Left lung (tissue), 10 donors: ENCODE measurements around the gene LENG9. TPM values are rescaled to one million over a fixed set of nuclear protein-coding genes. Genes with fewer than 3 reads are reported as not detected.

Source experiments
- ATAC-seq: fragments of 200-7000 bp; cut with Tn5 transposase; one replicate; pipeline ENCODE4 v1.9.1; 2020; ENCODE audit warnings: moderate library complexity
- DNase-seq, 4 donors: peaks; one replicate each; pipeline ENCODE4 v3.0.0-alpha.2; 2013 to 2020
- H3K27ac ChIP-seq, 2 donors: fragments of 200-600 bp; sonication (generic) in 1 of 2; one replicate each; pipeline versions ENCODE4 v1.5.0 to v1.8.0; 2020 to 2021
- H3K27me3 ChIP-seq, 2 donors: fragments of 200-600 bp; sonication (generic) in 1 of 2; one replicate each; pipeline versions ENCODE4 v1.5.0 to v1.8.0; 2020 to 2021
- H3K36me3 ChIP-seq, 2 donors: fragments of 200-600 bp; sonication (generic) in 1 of 2; one replicate each; pipeline versions ENCODE4 v1.5.0 to v1.8.0; 2020 to 2021
- H3K4me1 ChIP-seq, 2 donors: fragments of 200-600 bp; one replicate each; pipeline ENCODE4 v1.8.0; 2021
- H3K4me3 ChIP-seq, 2 donors: fragments of 200-600 bp; sonication (generic) in 1 of 2; one replicate each; pipeline versions ENCODE4 v1.5.0 to v1.8.0; 2020 to 2021; ENCODE audit warnings: mild to moderate bottlenecking in 1 of 2
- H3K9me3 ChIP-seq, 2 donors: fragments of 200-600 bp; sonication (generic) in 1 of 2; one replicate each; pipeline versions ENCODE4 v1.5.0 to v1.8.0; 2020 to 2021
- intact Hi-C, 2 donors: fragments of 100-400 bp; cut with DNase I; formaldehyde crosslinking; loops; one replicate each; pipeline versions ENCODE4 v1.11.2 to v1.14.2; 2022
- polyA plus RNA-seq, 6 donors: library from polyadenylated mRNA; unstranded; fragments of 120-200 nt; gene quantifications; one replicate each; pipeline ENCODE4 v1.2.1, GENCODE V29; 2013; ENCODE audit not compliant: insufficient read length in 6 of 6
- total RNA-seq, 2 donors: library from RNA; stranded (reverse); fragmentation: NEBNext Ultra II Directional; extraction: Animal tissue kit (Norgen Biotek cat#: 25700); gene quantifications; one replicate each; pipeline ENCODE4 v1.2.1, GENCODE V29; 2021
- TF ChIP-seq, protein P1 (sequence below), 2 donors: fragments of 200-600 bp; sonication (generic) in 1 of 2; IDR thresholded peaks; one replicate each; pipeline versions ENCODE4 v1.5.0 to v1.8.0; 2021; ENCODE audit warnings: antibody characterized with exemption in 2 of 2
- donor health status: DM: no; HTN: yes; CAD: no.
- donor health status: DM: no; HTN: no; CAD: no.

The LENG9 gene
- total and polyA plus RNA-seq, 8 donors, result 3.2 to 8.8 (median 4.9) TPM

DNA sequence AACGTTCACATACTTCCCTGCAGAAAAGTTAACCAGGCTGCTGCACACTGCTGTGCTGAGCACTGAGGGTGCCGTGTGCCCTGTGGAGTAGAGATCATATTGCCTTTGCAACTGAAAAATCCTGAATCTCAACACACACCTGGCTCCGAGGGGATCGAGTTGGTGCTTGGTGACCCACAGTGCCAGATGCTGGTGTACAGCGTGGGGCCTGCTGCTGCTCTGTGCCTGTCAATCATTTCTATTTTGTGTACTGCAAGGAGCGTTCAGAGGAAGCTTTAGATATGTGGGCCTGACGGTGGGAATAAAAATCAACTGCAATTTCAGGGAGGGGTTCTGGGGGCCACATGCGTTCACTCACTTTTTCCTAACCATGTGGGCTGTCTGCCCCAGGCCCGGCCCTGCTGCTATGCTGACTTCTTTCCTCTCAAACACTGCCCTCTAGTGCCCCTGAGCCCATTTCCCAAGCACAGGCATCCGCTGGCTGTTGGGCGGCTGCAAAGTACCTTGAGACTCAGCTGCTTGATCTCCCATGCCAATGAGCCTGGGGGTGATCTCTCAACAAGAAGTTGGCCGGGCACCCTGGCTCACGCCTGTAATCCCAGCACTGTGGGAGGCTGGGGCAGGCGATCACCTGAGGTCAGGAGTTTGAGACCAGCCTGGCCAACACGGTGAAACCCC is 24.3 kb downstream of the LENG9 start:
- ATAC-seq (peak; percentile 49), DNase-seq (no peak)
- no peak overlapping the region for H3K27ac ChIP-seq
- no peaks in the 10 kb centered on the region for H3K4me1 ChIP-seq
- intact Hi-C loops, result no loop called here
- H3K36me3 ChIP-seq, result peaks cover 0 to 20% of the 10 kb centered on the region in 2 donors
- no peaks in the 10 kb centered on the region for H3K27me3 ChIP-seq
- H3K9me3 ChIP-seq, result no peaks in the 10 kb centered on the region
- H3K4me3 ChIP-seq, result no peak overlapping the region
- TF ChIP-seq, protein P1, sequence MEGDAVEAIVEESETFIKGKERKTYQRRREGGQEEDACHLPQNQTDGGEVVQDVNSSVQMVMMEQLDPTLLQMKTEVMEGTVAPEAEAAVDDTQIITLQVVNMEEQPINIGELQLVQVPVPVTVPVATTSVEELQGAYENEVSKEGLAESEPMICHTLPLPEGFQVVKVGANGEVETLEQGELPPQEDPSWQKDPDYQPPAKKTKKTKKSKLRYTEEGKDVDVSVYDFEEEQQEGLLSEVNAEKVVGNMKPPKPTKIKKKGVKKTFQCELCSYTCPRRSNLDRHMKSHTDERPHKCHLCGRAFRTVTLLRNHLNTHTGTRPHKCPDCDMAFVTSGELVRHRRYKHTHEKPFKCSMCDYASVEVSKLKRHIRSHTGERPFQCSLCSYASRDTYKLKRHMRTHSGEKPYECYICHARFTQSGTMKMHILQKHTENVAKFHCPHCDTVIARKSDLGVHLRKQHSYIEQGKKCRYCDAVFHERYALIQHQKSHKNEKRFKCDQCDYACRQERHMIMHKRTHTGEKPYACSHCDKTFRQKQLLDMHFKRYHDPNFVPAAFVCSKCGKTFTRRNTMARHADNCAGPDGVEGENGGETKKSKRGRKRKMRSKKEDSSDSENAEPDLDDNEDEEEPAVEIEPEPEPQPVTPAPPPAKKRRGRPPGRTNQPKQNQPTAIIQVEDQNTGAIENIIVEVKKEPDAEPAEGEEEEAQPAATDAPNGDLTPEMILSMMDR (IDR thresholded peaks at IDR 0.05), result no peak

DNA sequence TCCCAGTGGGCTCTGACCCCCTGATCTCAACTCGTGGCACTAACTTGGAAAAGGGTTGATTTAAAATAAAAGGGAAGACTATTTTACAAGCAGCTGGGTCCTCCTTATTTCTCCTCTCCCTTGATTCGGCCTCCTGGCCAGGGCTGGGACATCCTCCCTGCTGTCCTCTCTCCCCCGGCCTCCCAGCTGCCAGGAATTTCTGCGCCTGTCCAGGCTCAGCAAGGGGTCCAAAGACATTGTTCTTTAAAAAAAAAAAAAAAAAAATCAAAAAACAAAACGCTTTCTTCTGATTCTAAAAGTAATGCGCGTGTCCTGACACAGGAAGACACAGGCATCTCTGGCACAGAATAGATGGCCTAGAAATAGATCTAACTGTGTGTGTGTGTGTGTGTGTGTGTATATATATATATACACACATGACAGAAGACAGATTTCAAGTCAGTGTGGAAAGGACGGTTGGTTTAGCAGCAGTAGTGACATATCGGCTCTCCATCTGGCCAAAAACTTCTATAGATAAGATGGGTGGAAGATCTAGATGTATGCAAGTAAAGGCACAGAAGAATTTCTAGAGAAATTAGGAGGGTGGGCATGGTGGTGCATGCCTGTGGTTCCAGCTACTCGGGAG is 26.8 kb downstream of the LENG9 start:
- no peaks in the 10 kb centered on the region for H3K4me1 ChIP-seq
- ATAC-seq (no peak), DNase-seq (no peak)
- H3K27me3 ChIP-seq, result no peaks in the 10 kb centered on the region
- H3K36me3 ChIP-seq, result peaks cover 0 to 7% of the 10 kb centered on the region in 2 donors
- H3K27ac ChIP-seq, result no peak overlapping the region
- no peaks in the 10 kb centered on the region for H3K9me3 ChIP-seq
- TF ChIP-seq, protein P1 (IDR thresholded peaks at IDR 0.05), result no peak
- no peak overlapping the region for H3K4me3 ChIP-seq
- intact Hi-C loops, result no loop called here

DNA sequence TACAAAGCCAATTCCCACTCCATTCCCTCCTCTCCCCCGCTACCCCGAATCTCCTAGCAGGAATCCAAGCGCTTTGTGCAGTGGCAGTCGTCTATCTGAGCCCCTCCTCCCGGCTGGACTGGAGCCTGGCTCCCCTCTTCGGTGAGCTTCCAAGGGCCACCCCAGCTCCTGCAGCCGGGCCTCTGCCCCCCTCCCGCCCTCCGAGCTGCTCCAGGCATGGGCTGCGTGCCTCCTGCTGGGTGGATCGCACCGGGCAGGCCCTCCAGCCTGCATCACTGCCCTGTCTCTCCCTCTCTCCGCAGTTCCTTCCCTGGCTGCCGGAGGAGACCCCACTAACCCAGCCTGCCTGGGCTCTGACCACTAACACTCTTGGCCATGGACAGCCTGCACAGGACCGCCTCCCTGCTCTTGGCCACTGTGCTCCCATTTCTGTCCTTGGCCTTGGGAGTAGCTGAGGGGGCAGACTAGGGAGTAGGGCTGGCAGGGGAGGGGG is 27.5 kb downstream of the LENG9 start:
- Histone ChIP-seq H3K4me3 (no peak overlapping the region), H3K27ac (no peak overlapping the region), H3K27me3 (peaks cover 0 to 6% of the 10 kb centered on the region in 2 donors), H3K36me3 (peaks cover 0 to 7% of the 10 kb centered on the region in 2 donors), H3K4me1 (peaks cover 0 to 5% of the 10 kb centered on the region in 2 donors), H3K9me3 (no peaks in the 10 kb centered on the region)
- intact Hi-C loops, result no loop called here
- DNase-seq (no peak), ATAC-seq (no peak)
- TF ChIP-seq, protein P1 (IDR thresholded peaks at IDR 0.05), result no peak

DNA sequence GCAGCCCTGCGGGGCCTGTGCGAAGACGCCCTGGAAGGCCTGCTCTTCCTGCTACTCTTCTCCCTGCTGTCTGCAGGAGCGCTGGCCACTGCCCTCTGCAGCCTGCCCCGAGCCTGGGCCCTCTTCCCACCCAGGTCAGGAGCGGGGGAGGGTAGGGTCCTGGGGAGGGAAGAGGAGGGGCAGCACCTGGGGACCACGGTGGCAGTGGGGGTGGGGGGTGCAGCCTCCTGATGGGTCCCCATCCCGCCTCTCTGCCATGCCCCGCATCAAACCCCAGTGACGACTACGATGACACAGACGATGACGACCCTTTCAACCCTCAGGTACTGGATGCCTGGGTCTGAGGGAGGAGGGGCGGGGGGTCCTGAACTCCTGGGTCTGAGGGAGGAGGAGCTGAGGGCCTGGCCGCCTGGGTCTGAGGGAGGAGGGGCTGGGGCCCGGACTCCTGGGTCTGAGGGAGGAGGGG is 28.0 kb downstream of the LENG9 start:
- intact Hi-C loops, result no loop called here
- no peak for ATAC-seq
- Histone ChIP-seq H3K9me3 (no peaks in the 10 kb centered on the region), H3K36me3 (peaks cover 0 to 4% of the 10 kb centered on the region in 2 donors), H3K4me1 (peaks cover 0 to 10% of the 10 kb centered on the region in 2 donors), H3K27me3 (peaks cover 0 to 11% of the 10 kb centered on the region in 2 donors), H3K27ac (no peak overlapping the region), H3K4me3 (no peak overlapping the region)
- DNase-seq, result no peak
- TF ChIP-seq, protein P1 (IDR thresholded peaks at IDR 0.05), result no peak

DNA sequence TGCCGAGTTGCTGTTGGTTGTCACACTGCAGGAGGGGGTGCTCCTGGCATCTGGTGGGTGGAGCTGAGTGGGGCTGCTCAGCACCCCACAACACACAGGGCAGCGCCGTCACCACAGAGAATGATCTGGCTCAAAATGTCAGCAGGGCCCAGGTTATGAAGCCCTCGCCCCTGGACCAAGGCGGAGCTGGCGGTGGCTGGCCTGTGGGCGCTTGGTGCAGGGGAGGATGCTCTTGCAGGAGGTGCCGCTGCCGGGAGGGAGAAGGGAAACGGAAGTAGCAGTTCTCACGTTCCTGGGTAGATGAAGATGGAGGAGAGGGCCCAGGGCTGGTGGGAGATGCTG is 28.7 kb downstream of the LENG9 start:
- no peaks in the 10 kb centered on the region for H3K9me3 ChIP-seq
- H3K4me3 ChIP-seq, result no peak overlapping the region
- H3K36me3 ChIP-seq, result no peaks in the 10 kb centered on the region
- TF ChIP-seq, protein P1 (IDR thresholded peaks at IDR 0.05), result no peak
- peaks cover 0 to 13% of the 10 kb centered on the region in 2 donors for H3K4me1 ChIP-seq
- H3K27me3 ChIP-seq, result peaks cover 0 to 19% of the 10 kb centered on the region in 2 donors
- intact Hi-C loops, result no loop called here
- DNase-seq (no peak), ATAC-seq (no peak)
- no peak overlapping the region for H3K27ac ChIP-seq
